T-helper 2 cell treated with Interferon-gamma antibody and Interleukin-4, amounts not matched to agents 5 μg/mL and 100 μg/mL, for 36 hours (primary cell): ENCODE data around the gene SNX10.
"Not testable (repeated sequence)": the region's sequence is repeated elsewhere in the genome, so short reads cannot be mapped to it uniquely, and the experiment has no call there.

Experiments
- DNase-seq: peaks from one replicate; pipeline ENCODE4 v3.0.0; 2021; ENCODE audit warnings: low spot score
- H3K27ac Mint-ChIP-seq: one replicate; pipeline ENCODE4 v1.8.0; 2021; ENCODE audit warnings: mild to moderate bottlenecking, mixed read lengths
- H3K27me3 Mint-ChIP-seq: one replicate; pipeline ENCODE4 v1.8.0; 2021; ENCODE audit warnings: low read depth, mixed read lengths
- H3K36me3 Mint-ChIP-seq: one replicate; pipeline ENCODE4 v1.8.0; 2021; ENCODE audit warnings: low read depth, mixed read lengths
- H3K4me1 Mint-ChIP-seq: one replicate; pipeline ENCODE4 v1.8.0; 2021; ENCODE audit warnings: low read depth, mixed read lengths
- H3K4me3 Mint-ChIP-seq: one replicate; pipeline ENCODE4 v1.8.0; 2022; ENCODE audit warnings: mild to moderate bottlenecking, moderate library complexity, mixed read lengths
- H3K9me3 Mint-ChIP-seq: one replicate; pipeline ENCODE4 v1.8.0; 2021; ENCODE audit warnings: mixed read lengths

SNX10 gene, protein sequence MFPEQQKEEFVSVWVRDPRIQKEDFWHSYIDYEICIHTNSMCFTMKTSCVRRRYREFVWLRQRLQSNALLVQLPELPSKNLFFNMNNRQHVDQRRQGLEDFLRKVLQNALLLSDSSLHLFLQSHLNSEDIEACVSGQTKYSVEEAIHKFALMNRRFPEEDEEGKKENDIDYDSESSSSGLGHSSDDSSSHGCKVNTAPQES

DNA sequence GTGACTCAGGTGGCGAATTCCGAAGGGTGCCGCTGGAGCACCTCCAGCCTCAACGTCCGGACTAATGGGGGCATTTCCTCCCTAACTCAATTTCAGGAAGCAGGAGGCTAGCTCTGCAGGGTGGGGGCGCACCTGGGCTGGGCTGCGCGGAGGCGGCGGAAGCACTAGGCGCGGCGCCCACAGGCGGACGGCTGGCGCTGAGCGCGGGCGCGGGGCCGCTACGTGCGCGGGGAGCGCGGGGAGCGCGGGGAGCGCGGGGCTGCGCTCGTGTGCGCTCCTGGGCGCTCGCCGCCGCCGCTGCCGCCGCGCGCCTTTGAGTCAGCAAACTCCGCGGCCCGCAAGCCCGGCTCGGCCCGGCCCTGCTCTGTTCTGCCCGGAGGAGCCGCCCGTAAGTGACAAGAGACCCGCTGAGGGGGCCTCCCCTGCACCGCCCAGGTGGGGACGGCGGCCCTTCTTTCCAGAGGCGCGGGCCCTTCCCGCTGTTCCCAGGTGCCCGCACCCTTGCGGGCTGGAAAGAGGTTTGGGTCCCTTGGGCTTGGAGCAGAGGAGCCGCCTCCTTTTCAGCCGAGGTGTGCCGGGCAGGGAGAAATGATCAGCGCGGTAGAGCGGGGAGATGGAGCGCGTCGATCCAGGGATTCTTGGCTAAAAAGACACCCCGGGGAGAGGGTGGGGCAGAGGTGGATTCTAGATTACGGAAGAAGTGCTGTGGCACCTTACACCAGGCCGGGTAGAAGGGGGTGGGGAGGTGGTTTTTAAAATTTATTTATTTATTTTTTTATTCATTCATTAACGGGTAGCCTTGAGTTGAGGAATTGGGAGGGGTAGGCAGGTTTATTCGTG, at the start of gene SNX10:
Gene SNX10 (plus strand): TSS at position 164 of the 840 bp plus-strand sequence. CDS start 54,581 bp downstream, outside the sequence.
- Mint-ChIP-seq H3K27ac (peak within 1 kb of the TSS; percentile 95), H3K9me3 (no peaks in the 10 kb centered on the region), H3K27me3 (no peaks in the 10 kb centered on the region), H3K36me3 (peaks cover 31% of the 10 kb centered on the region), H3K4me1 (peaks cover 34% of the 10 kb centered on the region), H3K4me3 (peak within 1 kb of the TSS; percentile 96)
- DNase-seq = peak; percentile 69

DNA sequence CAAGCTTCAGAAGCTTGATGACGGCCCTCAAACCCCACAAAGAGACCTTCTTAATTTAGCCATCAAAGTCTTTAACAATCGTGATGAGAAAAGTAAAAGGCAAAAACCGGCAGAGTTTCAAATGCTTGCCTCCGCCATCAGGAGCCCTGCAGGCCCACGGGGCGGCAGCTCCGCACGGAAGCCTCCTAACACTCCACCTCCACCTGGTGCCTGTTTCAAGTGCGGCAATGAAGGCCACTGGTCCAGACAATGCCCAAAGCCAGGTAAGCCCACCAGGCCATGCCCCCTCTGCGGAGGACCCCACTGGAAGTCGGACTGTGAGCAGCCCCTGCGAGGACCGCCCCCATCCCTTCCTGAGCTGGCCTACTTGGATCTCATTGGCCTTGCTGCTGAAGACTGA, 46.5 kb upstream of the SNX10 start:
- no peaks in the 10 kb centered on the region for H3K9me3 Mint-ChIP-seq
- no peaks in the 10 kb centered on the region for H3K36me3 Mint-ChIP-seq
- DNase-seq = no peak
- no peaks in the 10 kb centered on the region for H3K4me1 Mint-ChIP-seq
- H3K27ac Mint-ChIP-seq = no peak overlapping the region
- H3K4me3 Mint-ChIP-seq = no peak overlapping the region
- H3K27me3 Mint-ChIP-seq = no peaks in the 10 kb centered on the region

DNA sequence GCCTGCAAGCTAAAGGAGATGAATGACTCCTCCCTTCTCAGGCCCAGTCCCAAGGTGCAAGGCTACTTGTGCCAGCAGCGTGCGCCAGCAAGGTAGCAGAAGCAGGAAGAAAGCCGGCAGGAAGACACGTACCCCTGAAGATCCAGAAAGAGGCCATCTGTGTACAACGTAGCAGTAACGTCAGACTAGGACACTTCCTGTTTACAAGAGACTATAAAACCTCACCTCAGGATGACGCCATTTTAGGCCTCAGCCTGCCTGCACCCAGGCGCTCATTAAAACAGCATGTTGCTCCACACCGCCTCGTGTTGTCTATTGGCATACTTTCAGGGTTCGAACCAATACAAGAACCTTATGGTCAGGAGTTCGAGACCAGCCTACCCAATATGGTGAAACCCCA, 41.4 kb upstream of the SNX10 start:
- no peak overlapping the region for H3K4me3 Mint-ChIP-seq
- H3K4me1 Mint-ChIP-seq = no peaks in the 10 kb centered on the region
- no peaks in the 10 kb centered on the region for H3K9me3 Mint-ChIP-seq
- no peak for DNase-seq
- no peak overlapping the region for H3K27ac Mint-ChIP-seq
- peaks cover 2% of the 10 kb centered on the region for H3K27me3 Mint-ChIP-seq
- no peaks in the 10 kb centered on the region for H3K36me3 Mint-ChIP-seq

DNA sequence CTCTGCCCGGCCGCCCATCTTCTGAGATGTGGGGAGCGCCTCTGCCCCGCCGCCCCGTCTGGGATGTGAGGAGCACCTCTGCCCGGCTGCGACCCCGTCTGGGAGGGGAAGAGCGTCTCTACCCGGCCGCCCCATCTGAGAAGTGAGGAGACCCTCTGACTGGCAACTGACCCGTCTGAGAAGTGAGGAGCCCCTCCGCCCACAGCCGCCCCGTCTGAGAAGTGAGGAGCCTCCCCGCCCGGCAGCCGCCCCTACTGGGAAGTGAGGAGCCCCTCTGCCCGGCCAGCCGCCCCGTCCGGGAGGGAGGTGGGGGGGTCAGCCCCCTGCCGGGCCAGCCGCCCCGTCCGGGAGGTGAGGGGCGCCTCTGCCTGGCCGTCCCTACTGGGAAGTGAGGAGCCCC, 29.8 kb upstream of the SNX10 start:
- not testable (repeated sequence) for H3K4me3 Mint-ChIP-seq, H3K36me3 Mint-ChIP-seq, DNase-seq, H3K4me1 Mint-ChIP-seq, H3K27ac Mint-ChIP-seq, H3K9me3 Mint-ChIP-seq
- peaks cover 11% of the 10 kb centered on the region for H3K27me3 Mint-ChIP-seq

DNA sequence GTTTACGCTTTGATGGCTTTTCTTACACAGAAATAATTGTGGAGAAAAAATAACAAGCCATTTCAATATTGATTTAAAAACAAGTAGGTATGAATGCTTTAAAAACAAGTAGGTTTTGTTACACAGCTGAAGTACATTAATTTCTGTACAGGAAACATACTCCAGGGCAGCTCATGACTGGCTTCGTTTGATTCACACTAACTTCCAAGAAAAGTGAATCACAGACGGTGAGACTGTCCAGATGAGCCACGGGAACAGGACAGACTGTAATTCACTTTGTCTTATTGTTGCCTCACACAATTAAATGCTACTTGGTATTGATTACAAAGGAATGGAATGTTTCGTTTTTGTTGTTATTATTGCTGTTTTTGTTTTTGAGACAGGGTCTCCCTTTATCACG, 26.6 kb upstream of the SNX10 start:
- no peak overlapping the region for H3K4me3 Mint-ChIP-seq
- peaks cover 3% of the 10 kb centered on the region for H3K4me1 Mint-ChIP-seq
- peaks cover 3% of the 10 kb centered on the region for H3K27me3 Mint-ChIP-seq
- no peak overlapping the region for H3K27ac Mint-ChIP-seq
- no peak for DNase-seq
- H3K9me3 Mint-ChIP-seq = no peaks in the 10 kb centered on the region
- H3K36me3 Mint-ChIP-seq = no peaks in the 10 kb centered on the region

DNA sequence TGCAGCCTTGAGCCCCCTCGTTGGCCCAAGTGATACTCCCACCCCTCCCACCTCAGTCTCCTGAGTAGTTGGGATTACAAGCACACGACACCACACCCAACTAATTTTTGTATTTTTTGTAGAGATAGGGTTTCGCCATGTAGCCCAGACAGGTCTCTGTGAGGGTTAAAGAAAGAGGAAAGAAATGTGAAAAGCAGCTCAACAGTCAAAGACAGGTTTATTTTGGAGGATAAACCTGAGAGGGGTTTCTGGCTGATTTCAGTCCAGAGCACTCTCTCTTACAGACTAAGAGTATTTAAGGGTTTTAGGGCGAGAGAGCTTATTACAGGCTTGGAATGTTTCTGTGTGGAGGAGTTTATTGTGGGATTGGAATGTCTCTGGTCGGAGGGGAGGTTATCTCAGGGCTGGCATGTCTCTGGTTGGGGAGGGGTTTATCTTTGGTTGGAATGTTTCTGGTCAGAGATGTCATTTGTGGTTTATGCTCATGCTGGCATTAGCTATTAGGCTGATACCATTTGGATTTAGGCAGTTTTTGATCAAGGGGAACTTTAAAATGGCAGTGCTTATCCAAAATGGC, 26.1 kb upstream of the SNX10 start:
- Mint-ChIP-seq H3K27ac (no peak overlapping the region), H3K27me3 (peaks cover 3% of the 10 kb centered on the region), H3K9me3 (no peaks in the 10 kb centered on the region), H3K4me1 (peaks cover 3% of the 10 kb centered on the region), H3K36me3 (no peaks in the 10 kb centered on the region), H3K4me3 (no peak overlapping the region)
- no peak for DNase-seq

DNA sequence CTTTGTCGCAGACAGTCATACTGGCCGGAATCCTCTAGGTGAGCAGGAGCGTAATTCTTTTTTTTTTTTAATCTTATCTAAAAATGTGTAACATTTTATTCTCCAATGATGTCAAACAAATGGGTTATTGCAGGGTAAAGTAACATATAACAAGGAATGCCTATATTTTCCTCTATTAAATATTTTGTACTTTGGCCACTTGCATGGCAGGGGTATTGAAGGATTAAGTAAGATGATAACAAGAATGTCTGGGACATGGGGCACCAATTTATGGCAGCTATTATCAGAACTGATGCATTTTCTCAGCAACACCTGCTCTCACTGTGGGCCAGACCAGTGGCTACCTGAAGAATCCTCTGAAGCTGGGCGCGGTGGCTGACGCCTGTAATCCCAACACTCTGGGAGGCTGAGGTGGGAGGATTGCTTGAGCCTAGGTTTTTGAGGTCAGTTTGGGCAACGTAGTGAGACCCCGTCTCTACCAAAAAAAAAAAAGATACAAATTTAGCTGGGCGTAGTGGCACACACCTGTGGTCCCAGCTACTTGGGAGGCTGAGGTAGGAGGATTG, 24.0 kb upstream of the SNX10 start:
- no peak overlapping the region for H3K4me3 Mint-ChIP-seq

DNA sequence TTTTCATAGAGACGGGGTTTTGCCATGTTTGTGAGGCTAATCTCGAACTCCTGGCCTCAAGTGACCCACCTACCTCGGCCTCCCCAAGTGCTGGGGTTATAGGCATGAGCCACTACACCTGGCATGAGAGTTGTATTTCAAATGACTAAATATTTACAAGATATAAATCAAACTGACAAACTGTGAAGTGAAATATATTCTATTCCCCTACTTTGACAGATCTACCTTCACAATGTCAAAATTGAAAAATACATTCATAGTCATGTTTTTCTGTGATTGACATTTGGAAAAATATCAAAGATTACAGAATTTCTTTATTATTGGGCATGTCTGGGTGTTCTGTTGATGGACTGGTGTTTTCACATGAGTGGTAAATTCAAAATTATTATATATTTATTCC, 16.4 kb upstream of the SNX10 start:
- no peak for DNase-seq
- no peaks in the 10 kb centered on the region for H3K36me3 Mint-ChIP-seq
- no peak overlapping the region for H3K27ac Mint-ChIP-seq
- H3K27me3 Mint-ChIP-seq = no peaks in the 10 kb centered on the region
- no peaks in the 10 kb centered on the region for H3K9me3 Mint-ChIP-seq
- peaks cover 15% of the 10 kb centered on the region for H3K4me1 Mint-ChIP-seq
- no peak overlapping the region for H3K4me3 Mint-ChIP-seq

More for the DNA sequence above, 24.0 kb upstream of the SNX10 start:
- DNase-seq = no peak
- Mint-ChIP-seq H3K9me3 (no peaks in the 10 kb centered on the region), H3K36me3 (no peaks in the 10 kb centered on the region), H3K27me3 (peaks cover 3% of the 10 kb centered on the region), H3K4me1 (peaks cover 3% of the 10 kb centered on the region), H3K27ac (no peak overlapping the region)

DNA sequence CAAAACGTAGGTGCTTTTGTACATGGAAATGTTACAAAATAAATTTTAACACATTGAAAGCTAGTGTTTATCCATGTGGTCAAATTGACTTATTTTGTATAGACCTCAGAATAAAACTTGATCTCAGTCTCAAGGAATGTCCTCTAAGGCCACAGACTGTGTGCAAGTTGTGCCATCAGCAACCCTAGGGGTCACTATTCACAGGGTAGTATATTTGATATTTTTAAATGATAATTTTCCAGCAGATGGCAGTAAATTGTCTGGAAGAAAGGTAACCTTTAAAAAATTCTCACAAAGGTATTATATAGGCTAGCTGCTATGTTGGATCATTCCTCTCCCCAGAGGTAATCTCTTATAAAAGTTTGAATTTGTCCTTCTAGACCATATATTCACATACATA, 12.9 kb upstream of the SNX10 start:
- no peaks in the 10 kb centered on the region for H3K9me3 Mint-ChIP-seq
- no peaks in the 10 kb centered on the region for H3K36me3 Mint-ChIP-seq
- H3K4me1 Mint-ChIP-seq = peaks cover 16% of the 10 kb centered on the region
- no peaks in the 10 kb centered on the region for H3K27me3 Mint-ChIP-seq
- H3K4me3 Mint-ChIP-seq = peak overlapping the region; percentile 49
- no peak for DNase-seq
- no peak overlapping the region for H3K27ac Mint-ChIP-seq

DNA sequence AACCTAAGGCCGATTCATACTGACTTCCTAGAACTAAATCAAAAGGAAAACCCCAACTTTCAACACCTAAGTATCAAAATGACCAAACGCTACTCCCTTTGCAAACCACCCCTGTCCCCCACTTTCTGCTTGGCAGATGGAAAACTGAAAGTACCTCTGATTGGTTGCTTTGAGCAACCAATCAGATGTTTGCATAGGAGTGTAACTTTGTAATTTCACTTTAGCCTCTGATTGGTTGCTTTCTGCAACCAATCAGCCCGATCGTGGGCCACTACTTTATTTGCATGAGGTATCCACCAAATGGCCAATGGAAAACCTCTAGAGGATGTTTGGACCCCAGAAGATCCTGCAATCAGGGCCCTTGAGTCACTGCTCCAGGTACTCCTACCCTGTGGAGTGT, 12.3 kb upstream of the SNX10 start:
- H3K36me3 Mint-ChIP-seq = no peaks in the 10 kb centered on the region
- H3K27ac Mint-ChIP-seq = peak overlapping the region; percentile 38
- H3K9me3 Mint-ChIP-seq = no peaks in the 10 kb centered on the region
- peak overlapping the region; percentile 67 for H3K4me3 Mint-ChIP-seq
- no peaks in the 10 kb centered on the region for H3K27me3 Mint-ChIP-seq
- peak; percentile 38 for DNase-seq
- H3K4me1 Mint-ChIP-seq = peaks cover 16% of the 10 kb centered on the region

DNA sequence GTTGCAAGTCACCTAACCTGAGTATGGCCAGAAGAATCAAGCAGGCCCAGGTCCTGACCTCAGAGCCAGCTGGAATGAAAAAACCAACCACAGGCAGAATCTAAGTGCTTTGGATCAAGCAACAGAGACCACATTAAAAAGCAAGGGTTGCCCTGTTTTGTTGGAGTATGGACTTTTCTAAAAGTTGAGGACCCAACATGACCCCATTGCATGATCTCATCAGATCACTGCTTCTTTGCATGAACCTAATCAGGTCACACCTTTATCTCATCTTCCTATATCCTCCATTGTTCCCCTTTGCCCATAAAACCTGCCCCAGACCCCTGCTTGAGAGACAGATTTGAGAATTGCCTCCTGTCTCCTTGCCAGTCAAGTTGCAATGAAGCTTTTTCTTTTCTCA, 11.6 kb upstream of the SNX10 start:
- Mint-ChIP-seq H3K4me1 (peaks cover 16% of the 10 kb centered on the region), H3K9me3 (no peaks in the 10 kb centered on the region), H3K27ac (peak overlapping the region; percentile 38), H3K36me3 (no peaks in the 10 kb centered on the region), H3K27me3 (no peaks in the 10 kb centered on the region), H3K4me3 (peak overlapping the region; percentile 67)
- DNase-seq = no peak

DNA sequence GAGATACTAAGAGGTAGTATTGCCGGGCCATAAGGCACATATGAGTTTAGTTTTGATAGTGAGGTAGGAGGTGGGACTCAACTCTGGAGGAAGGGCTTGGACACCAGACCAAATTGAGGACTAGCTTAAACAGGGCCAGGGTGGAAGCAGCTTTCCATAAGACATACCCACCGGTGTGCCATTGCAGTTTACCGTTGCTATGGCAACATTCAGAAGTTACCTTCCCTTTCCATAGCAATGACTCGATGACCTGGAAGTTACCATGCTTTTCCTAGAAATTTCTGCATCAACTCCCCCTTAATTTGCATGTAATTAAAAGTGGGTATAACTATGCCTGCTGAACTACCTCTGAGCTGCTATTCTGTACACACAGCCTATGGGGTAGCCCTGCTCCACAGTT, 10.9 kb upstream of the SNX10 start:
- H3K27ac Mint-ChIP-seq = no peak overlapping the region
- H3K4me3 Mint-ChIP-seq = no peak overlapping the region
- no peak for DNase-seq
- H3K9me3 Mint-ChIP-seq = no peaks in the 10 kb centered on the region
- H3K4me1 Mint-ChIP-seq = peaks cover 16% of the 10 kb centered on the region
- H3K36me3 Mint-ChIP-seq = no peaks in the 10 kb centered on the region
- H3K27me3 Mint-ChIP-seq = no peaks in the 10 kb centered on the region

DNA sequence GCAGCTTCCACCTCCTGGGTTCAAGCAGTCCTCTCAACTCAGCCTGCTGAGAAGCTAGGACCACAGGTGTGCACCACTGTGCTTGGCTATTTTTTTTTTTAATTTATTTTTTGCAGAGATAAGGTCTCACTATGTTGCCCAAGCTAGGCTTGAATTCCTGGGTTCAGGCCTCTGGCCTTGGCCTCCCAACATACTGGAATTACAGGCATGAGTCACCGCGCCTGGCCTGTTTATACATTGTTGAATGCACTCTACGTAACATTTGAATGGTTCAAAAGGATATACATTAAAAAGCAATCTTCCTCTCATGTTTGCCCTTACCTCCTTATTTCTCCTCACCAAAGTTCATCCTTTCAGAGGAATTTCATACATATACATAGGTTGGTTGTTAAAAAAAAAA, 7.2 kb upstream of the SNX10 start:
- Mint-ChIP-seq H3K4me3 (no peak overlapping the region), H3K4me1 (peaks cover 8% of the 10 kb centered on the region), H3K36me3 (no peaks in the 10 kb centered on the region), H3K27me3 (peaks cover 2% of the 10 kb centered on the region), H3K27ac (no peak overlapping the region), H3K9me3 (no peaks in the 10 kb centered on the region)
- no peak for DNase-seq

DNA sequence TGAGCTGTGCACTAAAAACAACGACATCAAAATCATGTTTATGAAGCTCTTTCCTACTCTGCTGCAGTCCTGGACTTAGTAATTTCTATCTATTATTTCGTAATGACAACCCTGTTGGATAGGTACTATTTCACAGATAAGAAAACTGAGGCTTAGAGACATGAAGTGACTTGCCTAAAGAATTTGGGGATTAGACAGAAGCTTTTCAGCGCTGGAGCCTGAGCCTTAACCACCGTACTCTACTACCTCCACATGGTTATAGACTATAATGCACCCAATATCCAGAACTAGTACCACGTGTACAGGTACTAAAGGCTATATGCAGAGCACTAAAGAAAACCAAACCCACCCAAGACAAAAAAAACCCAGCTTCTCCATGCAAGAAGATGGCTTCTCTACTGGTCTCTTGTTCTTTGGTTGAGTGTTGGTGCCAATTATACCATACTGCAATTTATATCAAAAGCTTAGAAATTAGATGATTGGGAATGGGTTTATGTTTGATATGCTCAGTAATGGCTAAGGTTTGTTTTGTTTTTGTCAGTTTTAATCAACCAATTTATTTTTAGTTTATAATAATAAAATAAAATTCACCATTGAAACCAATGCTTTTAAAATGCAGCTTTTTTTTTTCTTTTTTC, 6.5 kb upstream of the SNX10 start:
- Mint-ChIP-seq H3K27ac (no peak overlapping the region), H3K4me1 (peaks cover 2% of the 10 kb centered on the region), H3K4me3 (no peak overlapping the region), H3K27me3 (peaks cover 2% of the 10 kb centered on the region), H3K9me3 (no peaks in the 10 kb centered on the region), H3K36me3 (no peaks in the 10 kb centered on the region)
- DNase-seq = no peak
